GM18526 (cell line): ENCODE measurements around the gene KCNIP4.

Experiments
- POLR2A ChIP-seq: IDR thresholded peaks from 3 replicates; pipeline ENCODE4 v1.6.1; 2011; ENCODE audit not compliant: insufficient read length; ENCODE audit errors: extremely low read depth

Gene KCNIP4

GRCh38 chr4:21290562-21290961 lies 658.0 kb downstream of the KCNIP4 start:
- no peak for TF ChIP-seq POLR2A

GRCh38 chr4:21276046-21276445 lies 672.5 kb downstream of the KCNIP4 start:
- TF ChIP-seq POLR2A = no peak

- TF ChIP-seq POLR2A = no peak
Measured at GRCh38 chr4:21271439-21272052, 677.0 kb downstream of the KCNIP4 start.

- no peak for TF ChIP-seq POLR2A
Measured at GRCh38 chr4:21248331-21248730, 700.2 kb downstream of the KCNIP4 start.

- TF ChIP-seq POLR2A = no peak
Measured at GRCh38 chr4:21242163-21242562, 706.4 kb downstream of the KCNIP4 start.

GRCh38 chr4:21226637-21227538 lies 721.7 kb downstream of the KCNIP4 start:
- TF ChIP-seq POLR2A = no peak

GRCh38 chr4:21211846-21212245 lies 736.7 kb downstream of the KCNIP4 start:
- no peak for TF ChIP-seq POLR2A

GRCh38 chr4:21209860-21210259 lies 738.7 kb downstream of the KCNIP4 start:
- TF ChIP-seq POLR2A = no peak

GRCh38 chr4:21205821-21206531 lies 742.6 kb downstream of the KCNIP4 start:
- no peak for TF ChIP-seq POLR2A

GRCh38 chr4:21203416-21203815 lies 745.2 kb downstream of the KCNIP4 start:
- no peak for TF ChIP-seq POLR2A

- no peak for TF ChIP-seq POLR2A
Measured at GRCh38 chr4:21202959-21203358, 745.6 kb downstream of the KCNIP4 start.

- no peak for TF ChIP-seq POLR2A
Measured at GRCh38 chr4:21198683-21199082, 749.9 kb downstream of the KCNIP4 start.

GRCh38 chr4:21195682-21196081 lies 752.9 kb downstream of the KCNIP4 start:
- no peak for TF ChIP-seq POLR2A

- TF ChIP-seq POLR2A = no peak
Measured at GRCh38 chr4:21192367-21192766, 756.2 kb downstream of the KCNIP4 start.

GRCh38 chr4:21191317-21191716 lies 757.3 kb downstream of the KCNIP4 start:
- TF ChIP-seq POLR2A = no peak

- TF ChIP-seq POLR2A = no peak
Measured at GRCh38 chr4:21184788-21185187, 763.8 kb downstream of the KCNIP4 start.

- no peak for TF ChIP-seq POLR2A
Measured at GRCh38 chr4:21181716-21182115, 766.9 kb downstream of the KCNIP4 start.

GRCh38 chr4:21177871-21178270 lies 770.7 kb downstream of the KCNIP4 start:
- TF ChIP-seq POLR2A = no peak
